Measurements from ENCODE around the gene PTTG1IP. TPM values are rescaled to one million over a fixed set of nuclear protein-coding genes. Genes with fewer than 3 reads are reported as not detected.

Gene PTTG1IP
- total RNA-seq, 4 donors from 2014 or later = 217 to 419 (median 313) TPM

DNA sequence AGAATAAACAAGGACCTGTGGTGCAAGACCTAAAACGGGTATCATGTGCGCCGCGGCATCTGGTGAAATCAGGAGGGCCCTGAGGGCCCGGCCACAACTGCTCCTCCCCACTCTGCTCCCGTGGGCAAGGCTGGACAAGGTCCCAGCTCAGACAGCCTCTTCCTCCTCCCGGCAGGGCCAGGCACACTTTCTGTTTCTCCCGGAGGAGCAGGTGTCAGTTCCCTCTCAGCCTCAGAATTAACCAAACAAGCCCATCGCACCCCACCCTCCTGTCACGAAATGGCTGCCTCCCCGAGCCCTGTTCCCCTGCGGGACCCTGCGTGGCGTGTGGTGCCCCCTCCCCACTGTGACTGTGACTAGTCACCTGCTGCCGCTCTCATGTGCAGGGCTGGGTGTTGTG is 15.2 kb downstream of the PTTG1IP start:
- 71 to 77% methylated on average over 8 to 13 of the region's 15 CpGs for WGBS, 2 donors (ENCODE audit: low coverage in 1 of 2)
- TF ChIP-seq POLR2AphosphoS5 (IDR thresholded peaks at IDR 0.05) = no peak
- no peak for TF ChIP-seq EP300 (IDR thresholded peaks at IDR 0.05)
- no peak overlapping the region for H3K4me3 ChIP-seq
- peak overlapping the region in 1 of 4 donors; percentile 29 for H3K27ac ChIP-seq
- H3K4me1 ChIP-seq = peaks cover 0 to 62% (median 0%) of the 10 kb centered on the region in 3 donors
- H3K9me3 ChIP-seq = no peaks in the 10 kb centered on the region
- ATAC-seq = no peak
- H3K27me3 ChIP-seq = no peaks in the 10 kb centered on the region
- peaks cover 0 to 96% of the 10 kb centered on the region in 2 donors for H3K36me3 ChIP-seq

DNA sequence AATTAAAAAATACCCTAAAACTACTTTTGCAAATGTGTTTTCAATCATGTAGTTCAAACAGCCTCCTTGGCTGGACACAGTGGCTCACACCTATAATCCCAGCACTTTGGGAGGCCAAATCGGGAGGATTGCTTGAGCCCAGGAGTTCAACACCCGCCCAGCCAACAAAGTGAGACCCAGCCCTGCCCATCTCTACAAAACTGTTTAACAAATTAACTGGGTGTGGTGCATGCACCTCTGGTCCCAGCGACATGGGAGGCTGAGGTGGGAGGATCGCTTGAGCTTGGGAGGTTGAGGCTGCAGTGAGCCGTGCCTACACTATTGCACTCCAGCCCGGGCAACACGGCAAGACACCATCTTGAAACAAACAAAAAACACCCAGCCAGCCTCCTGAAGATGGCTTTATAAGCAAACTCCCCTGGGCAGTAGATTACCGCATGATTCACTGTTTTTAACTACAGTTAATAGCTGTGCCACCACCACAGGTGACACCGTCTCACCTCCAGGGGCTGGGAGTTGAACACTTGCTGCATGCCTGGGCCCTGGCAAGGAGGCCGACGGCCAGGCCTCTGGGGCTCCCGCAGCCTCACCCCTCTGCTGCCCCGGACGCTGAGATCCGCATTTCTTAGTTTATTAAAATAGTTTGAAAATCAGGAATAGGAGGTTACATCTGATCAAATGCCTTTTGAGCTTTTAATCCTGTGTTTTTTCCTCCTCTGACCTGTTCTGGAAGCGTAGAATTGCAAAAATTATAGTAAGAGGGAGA is 16.2 kb downstream of the PTTG1IP start:
- no peaks in the 10 kb centered on the region for H3K9me3 ChIP-seq
- TF ChIP-seq POLR2AphosphoS5 (IDR thresholded peaks at IDR 0.05) = no peak
- TF ChIP-seq, protein P1, sequence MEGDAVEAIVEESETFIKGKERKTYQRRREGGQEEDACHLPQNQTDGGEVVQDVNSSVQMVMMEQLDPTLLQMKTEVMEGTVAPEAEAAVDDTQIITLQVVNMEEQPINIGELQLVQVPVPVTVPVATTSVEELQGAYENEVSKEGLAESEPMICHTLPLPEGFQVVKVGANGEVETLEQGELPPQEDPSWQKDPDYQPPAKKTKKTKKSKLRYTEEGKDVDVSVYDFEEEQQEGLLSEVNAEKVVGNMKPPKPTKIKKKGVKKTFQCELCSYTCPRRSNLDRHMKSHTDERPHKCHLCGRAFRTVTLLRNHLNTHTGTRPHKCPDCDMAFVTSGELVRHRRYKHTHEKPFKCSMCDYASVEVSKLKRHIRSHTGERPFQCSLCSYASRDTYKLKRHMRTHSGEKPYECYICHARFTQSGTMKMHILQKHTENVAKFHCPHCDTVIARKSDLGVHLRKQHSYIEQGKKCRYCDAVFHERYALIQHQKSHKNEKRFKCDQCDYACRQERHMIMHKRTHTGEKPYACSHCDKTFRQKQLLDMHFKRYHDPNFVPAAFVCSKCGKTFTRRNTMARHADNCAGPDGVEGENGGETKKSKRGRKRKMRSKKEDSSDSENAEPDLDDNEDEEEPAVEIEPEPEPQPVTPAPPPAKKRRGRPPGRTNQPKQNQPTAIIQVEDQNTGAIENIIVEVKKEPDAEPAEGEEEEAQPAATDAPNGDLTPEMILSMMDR (IDR thresholded peaks at IDR 0.05) = no peak
- TF ChIP-seq POLR2A (IDR thresholded peaks at IDR 0.05) = no peak
- no peak for TF ChIP-seq EP300 (IDR thresholded peaks at IDR 0.05)
- no peak overlapping the region for H3K27ac ChIP-seq
- no peak overlapping the region for H3K4me3 ChIP-seq
- peaks cover 0 to 98% of the 10 kb centered on the region in 2 donors for H3K36me3 ChIP-seq
- no peak for ATAC-seq
- no peaks in the 10 kb centered on the region for H3K27me3 ChIP-seq
- 67 to 92% methylated on average over 2 to 4 of the region's 16 CpGs for WGBS, 2 donors (ENCODE audit: low coverage in 1 of 2)
- H3K4me1 ChIP-seq = peaks cover 0 to 52% (median 0%) of the 10 kb centered on the region in 3 donors

DNA sequence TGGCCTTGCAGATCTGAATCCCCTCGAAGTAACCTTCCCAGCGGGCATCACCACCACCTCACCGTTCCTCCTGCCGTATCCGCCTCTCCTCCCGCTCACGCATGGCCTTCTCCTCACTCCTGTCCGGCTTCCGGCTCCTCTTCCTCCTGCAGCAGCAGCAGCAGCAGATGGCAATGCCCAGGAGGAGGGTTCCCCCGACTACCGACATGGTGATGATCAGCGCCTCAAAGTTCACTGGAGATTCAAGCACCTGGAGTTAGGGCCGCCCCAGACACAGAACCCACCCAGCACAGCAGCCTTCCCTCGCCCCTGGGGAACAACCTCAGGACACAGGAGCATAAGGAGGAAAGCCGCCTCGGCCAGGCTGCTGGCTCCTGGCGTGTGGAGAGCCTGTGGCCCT is 17.4 kb downstream of the PTTG1IP start:
- TF ChIP-seq POLR2AphosphoS5 (IDR thresholded peaks at IDR 0.05) = no peak
- TF ChIP-seq POLR2A (IDR thresholded peaks at IDR 0.05) = no peak
- TF ChIP-seq EP300 (IDR thresholded peaks at IDR 0.05) = no peak
- TF ChIP-seq, protein P1 (IDR thresholded peaks at IDR 0.05) = no peak
- H3K4me1 ChIP-seq = peaks cover 0 to 40% (median 0%) of the 10 kb centered on the region in 3 donors
- WGBS, 2 donors (ENCODE audit: low coverage in 1 of 2) = 80 to 93% methylated on average over 2 to 9 of the region's 17 CpGs

DNA sequence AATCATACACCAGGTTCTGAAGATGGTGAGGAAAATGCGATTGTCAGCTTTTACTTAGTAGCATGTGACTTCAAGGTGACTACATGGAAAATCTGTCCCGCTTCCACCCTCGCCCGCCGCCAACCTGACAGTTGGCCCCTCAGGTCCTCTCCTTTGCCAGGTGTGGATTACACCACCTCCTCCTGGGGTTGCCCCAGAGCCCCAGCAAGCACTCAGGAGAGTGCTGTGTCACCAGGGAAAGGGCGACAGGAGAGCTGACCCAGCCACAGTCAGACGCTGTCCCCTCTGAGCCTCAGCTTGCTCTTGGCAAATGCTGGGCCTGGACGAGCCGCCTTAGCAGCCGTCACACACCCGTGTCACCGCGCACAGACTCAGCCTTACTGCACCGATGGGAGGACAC is 17.9 kb downstream of the PTTG1IP start:
- Histone ChIP-seq H3K36me3 (peaks cover 0 to 99% of the 10 kb centered on the region in 2 donors), H3K27ac (no peak overlapping the region), H3K27me3 (no peaks in the 10 kb centered on the region), H3K4me1 (peaks cover 0 to 38% (median 0%) of the 10 kb centered on the region in 3 donors), H3K9me3 (no peaks in the 10 kb centered on the region), H3K4me3 (no peak overlapping the region)
- 87 to 89% methylated on average over 8 to 10 of the region's 14 CpGs for WGBS, 2 donors (ENCODE audit: low coverage in 1 of 2)
- TF ChIP-seq POLR2A (IDR thresholded peaks at IDR 0.05) (no peak), EP300 (IDR thresholded peaks at IDR 0.05) (no peak)
- no peak for ATAC-seq

More for the DNA sequence above, 17.4 kb downstream of the PTTG1IP start:
- Histone ChIP-seq H3K4me3 (no peak overlapping the region), H3K27me3 (no peaks in the 10 kb centered on the region), H3K9me3 (no peaks in the 10 kb centered on the region), H3K27ac (peak overlapping the region in 1 of 4 donors; percentile 24), H3K36me3 (peaks cover 0 to 99% of the 10 kb centered on the region in 2 donors)
- ATAC-seq = no peak

DNA sequence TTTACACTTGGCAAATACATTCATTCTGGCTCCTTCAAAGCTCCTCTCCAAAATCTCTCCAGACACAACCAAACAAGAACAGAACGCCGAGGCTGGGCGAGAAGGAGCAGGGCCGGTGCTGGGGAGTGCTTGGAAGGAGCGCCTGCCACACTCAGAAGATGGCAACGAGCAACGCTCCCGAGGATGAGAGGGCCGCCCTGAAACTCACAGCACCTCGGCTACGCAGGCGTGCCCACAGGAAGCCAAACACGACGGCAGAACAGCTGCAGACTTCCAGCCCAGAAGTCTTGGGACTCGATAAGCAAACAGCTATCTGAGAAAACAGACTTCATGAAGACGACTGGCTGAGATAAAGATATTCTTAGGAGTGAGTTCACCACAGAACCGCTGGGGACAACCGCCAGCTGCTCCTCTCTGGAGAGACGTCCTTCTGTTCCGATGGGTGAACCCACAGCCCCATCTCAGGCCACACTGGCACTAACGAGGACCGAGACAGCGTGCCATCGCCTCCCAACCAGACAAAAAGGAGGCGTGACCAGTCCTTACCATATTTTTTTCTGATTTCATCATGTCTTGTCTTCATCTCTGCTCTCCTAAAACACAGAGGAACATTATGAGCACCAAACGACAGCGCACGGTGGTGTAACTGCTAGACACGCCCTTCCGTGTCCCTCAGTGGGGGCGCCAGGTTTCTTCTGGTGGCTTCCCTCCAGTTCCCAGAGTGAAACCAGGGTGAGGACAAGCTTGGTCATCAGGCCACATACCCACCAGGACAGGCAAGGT is 18.6 kb downstream of the PTTG1IP start:
- no peak for ATAC-seq
- Histone ChIP-seq H3K27ac (no peak overlapping the region), H3K4me3 (no peak overlapping the region), H3K36me3 (peaks cover 0 to 100% of the 10 kb centered on the region in 2 donors), H3K4me1 (peaks cover 0 to 38% (median 0%) of the 10 kb centered on the region in 3 donors), H3K27me3 (no peaks in the 10 kb centered on the region), H3K9me3 (no peaks in the 10 kb centered on the region)
- TF ChIP-seq POLR2AphosphoS5 (IDR thresholded peaks at IDR 0.05) = no peak
- TF ChIP-seq EP300 (IDR thresholded peaks at IDR 0.05) = no peak
- TF ChIP-seq POLR2A (IDR thresholded peaks at IDR 0.05) = no peak
- TF ChIP-seq, protein P1 (IDR thresholded peaks at IDR 0.05) = no peak
- 81 to 88% methylated on average over 4 to 23 of the region's 31 CpGs for WGBS, 2 donors (ENCODE audit: low coverage in 1 of 2)
